Right kidney (tissue), 1 donor: Measurements from ENCODE around the gene IQSEC3.
A peak's percentile ranks its signal among the peaks of the same experiment; 100 is the strongest.
"Not testable (repeated sequence)": the region's sequence is repeated elsewhere in the genome, so short reads cannot be mapped to it uniquely, and the experiment has no call there.

Experiments
- DNase-seq: peaks from one replicate; pipeline ENCODE4 v3.0.0-alpha.2; 2016

IQSEC3 gene

DNA sequence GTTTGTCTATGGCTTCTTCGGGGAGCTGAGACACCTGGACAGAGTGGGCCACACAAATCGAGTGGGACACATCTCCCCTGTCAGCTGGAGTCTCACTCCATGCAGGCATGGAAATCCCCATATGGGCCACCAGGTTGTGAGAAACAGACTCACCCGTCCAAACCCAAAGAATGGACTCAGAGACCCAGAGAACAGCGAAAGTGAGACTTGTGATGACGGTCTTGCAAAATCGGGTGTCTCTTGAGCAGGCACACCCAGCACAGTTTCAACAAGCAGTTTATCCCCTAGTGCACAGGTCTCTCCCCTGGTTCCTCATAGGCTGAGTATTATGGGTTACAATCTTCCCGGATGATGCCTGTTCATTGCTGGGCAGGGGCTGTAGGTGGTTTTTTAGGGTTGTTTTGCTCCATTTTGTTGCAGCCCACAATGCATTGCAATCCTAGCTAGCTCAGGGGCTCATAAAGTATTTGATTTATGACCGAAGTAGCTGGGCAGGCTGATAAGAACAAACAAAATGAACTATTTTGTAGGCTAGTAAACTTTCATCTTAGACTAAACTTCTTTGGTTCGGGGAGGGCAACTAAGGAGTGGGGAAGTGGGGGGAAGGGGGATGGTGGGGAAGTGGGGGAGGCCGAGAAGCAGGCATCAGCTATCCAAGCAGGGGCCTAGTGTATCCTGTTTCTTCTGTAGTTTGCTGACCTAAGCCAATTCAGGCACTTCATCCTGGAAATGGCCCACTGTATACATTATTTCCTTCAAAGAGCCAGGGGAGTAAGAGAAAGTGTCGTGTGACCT is 45.3 kb downstream of the IQSEC3 start:
- DNase-seq = no peak

DNA sequence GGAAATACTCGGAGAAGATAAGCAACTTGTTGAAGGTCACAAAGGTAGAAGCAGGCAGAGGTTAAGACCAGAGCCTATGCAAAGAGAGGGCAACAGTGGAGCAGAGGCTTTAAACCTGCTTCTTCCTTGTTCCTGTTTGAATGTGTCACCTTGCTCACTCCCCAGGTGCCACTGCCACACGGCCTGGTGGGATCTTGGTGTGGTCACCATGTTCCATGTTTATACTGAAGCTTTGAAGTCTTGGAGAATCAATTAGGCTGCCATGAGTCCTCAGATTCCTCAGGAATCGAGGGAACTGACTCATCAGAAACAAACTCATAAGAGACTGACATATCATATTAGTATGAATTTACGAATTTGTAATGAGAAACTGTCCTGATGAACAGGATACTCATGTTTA is 46.8 kb downstream of the IQSEC3 start:
- DNase-seq = no peak

DNA sequence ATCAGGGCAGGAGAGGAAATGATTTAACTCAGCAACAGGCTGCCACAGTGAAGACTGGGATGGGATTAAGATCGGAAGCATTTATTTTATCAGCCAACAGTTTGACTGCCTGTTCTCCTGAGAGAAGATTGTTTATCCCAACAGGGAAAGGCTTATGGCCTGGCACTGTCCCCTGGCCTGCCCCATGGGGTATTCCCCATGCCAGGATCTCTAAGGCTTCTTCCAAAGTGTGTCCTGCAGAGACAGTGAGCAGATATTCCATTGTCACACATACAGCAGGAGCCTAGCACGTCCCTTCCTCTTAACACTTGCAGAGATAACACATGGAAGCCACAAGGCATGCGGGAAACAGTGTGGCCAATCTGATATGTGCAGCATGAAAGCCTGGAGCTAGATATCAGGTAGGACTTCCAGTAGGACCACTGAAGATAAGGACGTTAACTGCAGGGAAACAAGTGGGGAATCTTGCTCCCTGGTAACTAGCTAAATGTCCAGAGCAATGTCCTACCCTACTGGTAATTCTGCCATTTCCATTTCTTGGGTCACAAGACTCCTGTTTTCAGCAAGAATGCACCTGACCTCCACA is 48.2 kb downstream of the IQSEC3 start:
- DNase-seq = no peak

DNA sequence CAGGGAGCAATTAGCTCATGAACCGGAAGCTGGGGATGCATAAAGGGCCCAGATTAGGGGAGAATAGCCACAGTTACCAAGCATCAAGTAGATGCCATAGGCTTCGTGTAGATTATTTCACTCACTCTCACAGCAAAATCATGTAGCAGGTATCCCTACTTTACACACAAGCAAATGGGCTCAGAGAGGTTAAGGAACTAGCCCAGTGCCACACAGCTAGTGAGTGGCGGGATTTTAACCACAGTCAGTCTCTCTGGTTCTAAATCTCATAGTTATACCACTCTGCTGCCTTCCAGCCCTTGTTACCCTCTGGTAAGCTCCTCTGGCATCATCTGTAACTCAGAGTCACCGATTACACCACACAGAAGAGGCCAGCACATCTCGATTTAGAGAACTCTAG is 49.0 kb downstream of the IQSEC3 start:
- DNase-seq = no peak

DNA sequence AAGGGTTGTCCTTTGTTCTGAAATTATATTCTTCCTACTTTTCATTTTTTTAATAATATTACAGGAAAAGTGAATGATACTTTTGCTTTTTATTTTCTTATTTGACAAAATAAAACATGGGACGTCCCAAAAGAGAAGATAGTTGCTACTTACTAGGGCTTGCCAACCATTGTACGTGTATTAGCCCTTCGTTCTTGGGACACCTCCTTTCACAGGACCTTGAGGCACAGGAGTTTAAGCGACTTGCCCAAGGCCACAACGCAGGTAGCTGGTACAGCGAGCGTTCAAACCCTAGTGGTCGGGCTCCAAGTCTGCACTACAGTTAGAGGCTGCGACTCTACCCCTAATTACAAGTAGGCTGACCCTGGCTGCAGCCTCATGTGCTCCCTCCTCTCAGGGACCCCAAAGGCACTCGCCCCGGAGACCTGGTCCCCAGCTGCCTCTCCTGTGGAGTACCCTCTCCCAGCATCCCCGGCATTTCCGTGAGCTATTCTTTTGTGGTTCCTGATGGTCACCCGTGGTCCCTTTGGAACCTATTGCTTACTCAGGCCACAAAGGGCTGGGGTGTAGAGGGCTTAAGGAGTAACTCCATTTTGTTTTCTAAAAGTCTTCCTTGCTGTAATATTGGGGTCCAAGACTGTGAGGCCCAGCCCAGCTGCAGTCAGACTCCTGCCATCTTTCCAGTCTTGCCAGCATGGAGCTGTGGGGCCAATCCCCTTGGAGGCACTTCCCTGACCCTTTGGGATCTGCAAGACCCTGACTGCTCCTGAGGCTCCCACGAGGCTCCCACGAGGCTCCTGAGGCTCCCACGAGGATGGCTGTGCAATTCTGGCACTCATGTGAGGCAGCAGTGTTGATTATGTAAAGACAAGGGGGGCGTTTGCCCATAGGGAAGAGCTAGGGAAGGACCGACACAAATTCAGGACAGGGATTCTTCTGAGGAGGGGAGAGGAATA is 49.7 kb downstream of the IQSEC3 start:
- no peak for DNase-seq

DNA sequence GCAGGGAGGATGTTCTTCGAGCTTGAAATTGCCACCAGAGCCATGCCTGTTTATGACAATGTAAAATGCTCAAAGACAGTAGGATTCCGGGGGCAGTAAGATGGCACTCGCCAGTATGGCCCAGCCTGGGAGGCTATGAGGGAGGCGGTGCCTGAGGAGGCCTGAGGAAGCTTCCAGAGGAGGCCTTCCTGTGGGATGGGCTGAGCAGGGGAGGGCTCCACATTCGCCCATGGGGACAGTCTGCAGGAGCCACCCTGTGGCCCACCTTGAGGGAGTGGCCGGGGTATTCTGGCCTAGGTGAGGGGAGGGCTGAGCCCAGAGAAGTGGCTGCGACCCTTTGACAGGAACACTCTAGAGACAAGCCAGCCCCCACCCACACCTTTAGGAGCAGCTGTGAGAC is 50.7 kb downstream of the IQSEC3 start:
- DNase-seq = no peak

DNA sequence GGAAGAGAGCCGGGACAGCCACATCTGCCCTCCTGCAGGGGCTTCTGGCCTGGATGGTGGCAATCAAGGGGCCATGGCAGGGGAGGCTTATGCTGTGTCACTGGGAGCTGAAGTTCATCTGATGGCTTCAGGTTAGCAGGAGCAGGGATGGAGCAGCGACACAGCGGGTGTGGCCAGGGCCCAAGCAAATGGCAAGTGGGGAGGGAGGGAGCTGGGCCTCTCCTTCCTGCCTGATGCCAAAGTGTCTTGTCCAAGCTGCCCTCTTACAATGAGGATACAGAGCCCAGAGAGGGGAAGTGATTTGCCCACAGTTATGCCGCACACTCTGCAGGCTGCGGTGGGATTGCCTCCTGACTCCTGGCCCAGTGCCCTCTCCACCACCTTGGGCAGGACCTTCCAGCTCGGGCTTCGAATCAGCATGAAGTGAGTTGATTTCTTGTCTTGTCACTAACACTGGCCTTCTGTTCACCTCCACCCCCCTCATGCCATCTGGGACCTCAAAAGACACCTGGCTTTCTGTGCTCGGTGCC is 51.3 kb downstream of the IQSEC3 start:
- no peak for DNase-seq

DNA sequence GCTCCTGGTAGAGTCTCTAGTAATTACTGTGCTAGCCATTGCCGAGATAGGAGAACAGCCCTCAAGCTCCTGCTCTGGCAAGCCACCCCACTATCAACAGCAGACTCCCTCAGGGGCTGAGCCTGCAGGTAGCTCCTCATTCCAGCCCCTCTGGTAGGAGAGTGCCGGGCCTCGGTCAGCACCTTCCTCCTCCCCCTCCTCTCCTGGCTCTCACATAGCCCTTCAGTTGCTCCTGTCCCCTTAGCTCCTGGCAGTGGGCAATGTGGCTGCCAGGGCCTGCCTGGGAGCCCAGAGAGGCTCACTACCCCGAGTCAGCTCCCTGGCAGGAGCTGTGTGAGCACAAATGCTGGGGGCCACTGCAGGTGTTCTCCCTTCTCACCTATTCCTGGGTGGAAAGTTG is 52.0 kb downstream of the IQSEC3 start:
- no peak for DNase-seq

DNA sequence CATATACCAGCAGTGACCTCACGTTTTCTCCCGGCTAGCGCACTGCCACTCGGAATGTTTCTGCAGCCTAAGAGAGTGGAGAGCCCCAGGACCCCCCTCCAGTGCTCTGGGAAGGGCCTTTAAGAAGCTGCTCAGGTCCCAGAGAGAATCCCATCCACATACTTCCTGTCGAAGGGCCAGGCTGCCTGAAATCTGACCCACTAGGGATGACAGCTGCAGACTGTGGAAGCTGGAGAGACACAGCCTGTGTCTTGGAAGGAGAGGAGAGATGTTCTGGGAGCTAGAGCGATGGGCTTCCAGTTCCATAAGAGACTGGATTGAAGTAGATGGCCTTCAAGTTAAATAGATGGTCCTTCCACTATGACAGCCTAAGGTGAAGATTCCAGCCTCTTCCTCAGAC is 54.4 kb downstream of the IQSEC3 start:
- DNase-seq = no peak

DNA sequence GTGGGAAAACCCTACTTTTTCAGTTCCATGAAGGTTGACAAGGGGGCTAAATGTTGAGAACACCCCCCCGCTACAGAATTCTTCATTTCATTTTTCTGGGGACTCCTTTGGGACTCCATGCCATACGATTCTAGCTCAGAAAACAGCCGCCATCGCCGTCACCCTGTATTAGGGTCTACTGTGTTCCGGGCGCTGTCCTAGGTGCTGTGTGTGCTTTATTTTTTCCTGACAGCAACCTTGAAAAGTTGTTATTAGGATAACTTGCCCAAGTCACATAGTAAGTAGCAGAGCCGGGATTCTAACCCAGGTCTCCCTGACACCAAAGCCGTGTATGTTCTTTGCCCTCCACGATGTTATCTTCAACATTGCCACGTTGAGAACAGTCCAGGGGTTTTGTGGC is 55.1 kb downstream of the IQSEC3 start:
- no peak for DNase-seq

DNA sequence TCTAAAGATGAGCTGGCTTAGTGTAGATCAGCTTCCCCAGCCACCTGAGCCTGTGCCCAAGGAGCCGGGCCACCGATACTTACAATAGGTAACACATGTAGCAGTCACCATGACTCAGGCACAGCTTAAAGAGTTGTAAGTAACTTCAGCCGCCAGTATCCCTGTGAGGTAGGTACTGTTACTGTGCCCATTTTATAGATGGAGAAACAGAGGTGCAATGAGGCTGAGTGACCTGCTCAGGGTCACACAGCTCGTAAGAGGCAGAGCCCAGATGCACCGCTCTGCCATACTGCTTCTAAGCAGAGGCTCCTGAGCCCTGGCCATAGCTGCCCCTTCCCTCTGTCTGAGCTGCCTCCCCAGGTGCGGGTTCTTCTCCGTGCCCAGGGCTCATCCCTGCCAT is 58.5 kb downstream of the IQSEC3 start:
- DNase-seq = no peak

DNA sequence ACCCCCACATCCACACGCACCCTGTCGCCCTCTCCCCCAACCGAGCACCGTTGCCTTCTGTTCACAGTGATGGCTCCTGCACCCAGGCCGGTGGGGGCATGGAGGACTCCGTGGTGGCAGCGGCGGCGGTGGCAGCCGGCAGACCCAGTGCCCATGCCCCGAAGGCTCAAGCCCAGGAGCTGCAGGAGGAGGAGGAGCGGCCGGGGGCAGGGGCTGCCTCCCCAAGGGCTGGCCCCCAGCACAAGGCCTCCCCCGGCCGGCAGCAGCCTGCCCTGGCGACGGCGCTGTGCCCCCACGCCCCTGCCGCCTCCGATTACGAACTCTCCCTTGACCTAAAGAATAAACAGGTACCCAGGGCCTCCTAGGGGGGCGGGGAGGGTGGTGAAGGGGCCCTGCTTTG is 59.0 kb downstream of the IQSEC3 start:
- DNase-seq = no peak

DNA sequence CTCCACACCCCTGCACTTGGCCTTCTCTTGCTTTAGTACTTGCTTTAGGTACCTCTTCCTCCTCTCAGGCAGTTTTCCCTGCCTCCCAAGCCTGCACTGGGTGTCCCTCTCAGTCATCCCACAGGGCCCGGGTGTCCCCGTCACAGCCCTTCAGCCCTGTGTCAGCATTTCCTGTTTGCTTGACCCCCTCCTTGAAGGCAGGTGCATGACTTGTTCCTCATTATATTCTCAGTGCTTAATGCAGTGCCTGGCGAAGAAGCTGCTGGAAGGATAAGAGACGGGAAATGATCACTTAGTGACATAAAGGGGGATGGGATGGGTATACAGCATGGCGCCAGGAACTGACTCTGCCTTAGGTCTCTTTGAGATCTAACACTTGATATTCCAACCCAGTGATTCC is 61.5 kb downstream of the IQSEC3 start:
- DNase-seq = no peak

DNA sequence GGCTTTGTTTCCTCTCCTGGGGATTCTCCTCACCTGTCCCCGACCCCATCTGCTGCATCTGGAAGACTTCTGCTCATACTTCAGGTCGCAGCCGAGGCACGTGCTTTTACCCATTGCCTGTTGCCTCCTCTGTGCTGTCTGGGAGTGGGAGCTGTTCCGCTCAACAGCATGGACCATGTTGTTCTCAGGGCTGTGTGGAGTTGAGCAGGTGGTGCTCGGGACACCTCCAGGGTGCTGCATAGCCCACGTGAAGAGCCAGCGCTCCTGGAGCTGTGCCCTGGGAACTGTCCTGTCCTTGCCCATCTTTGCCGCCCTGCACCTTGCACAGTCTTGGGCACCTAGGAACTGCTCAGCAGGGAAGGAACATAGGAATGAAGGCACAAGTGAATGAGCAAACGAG is 62.4 kb downstream of the IQSEC3 start:
- no peak for DNase-seq

DNA sequence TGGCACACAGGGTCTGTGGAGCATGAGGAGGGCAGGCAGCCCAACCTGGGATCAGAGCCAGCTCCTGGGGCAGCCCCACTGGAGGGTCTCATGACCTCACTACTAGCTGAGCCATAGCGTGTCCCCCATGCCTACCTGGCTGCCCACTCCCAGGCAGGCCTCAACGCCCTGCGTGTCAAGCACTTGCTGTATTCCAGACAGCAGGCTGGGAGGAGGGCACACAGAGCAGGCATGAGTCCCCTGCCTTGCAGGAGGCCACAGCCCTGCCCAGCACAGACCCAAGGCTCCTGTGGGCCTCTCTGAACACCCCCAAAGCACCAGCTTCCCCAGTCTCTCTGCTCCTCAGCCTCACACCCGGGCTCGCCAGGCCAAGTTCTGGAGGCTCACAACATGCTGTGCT is 64.0 kb downstream of the IQSEC3 start:
- DNase-seq = no peak

DNA sequence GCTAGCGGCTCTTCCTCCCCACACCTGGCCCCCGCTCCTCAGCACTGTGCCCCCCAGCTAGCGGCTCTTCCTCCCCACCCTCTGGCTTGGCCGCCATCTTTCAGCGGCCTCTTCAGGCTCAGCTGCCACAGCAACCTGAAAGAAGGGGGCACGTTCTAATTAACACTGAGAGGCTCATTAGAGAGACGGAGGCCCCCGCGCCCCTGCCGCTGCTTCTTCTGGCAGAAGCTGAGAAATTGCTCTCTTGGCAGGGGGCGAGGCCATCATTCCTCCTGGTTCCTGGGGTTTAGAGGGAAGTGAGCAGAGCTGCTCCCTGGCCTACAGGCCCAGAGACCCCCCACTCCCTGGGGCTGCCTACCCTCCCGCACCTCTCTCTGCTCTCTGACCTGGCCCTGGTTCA is 64.4 kb downstream of the IQSEC3 start:
- DNase-seq = no peak

DNA sequence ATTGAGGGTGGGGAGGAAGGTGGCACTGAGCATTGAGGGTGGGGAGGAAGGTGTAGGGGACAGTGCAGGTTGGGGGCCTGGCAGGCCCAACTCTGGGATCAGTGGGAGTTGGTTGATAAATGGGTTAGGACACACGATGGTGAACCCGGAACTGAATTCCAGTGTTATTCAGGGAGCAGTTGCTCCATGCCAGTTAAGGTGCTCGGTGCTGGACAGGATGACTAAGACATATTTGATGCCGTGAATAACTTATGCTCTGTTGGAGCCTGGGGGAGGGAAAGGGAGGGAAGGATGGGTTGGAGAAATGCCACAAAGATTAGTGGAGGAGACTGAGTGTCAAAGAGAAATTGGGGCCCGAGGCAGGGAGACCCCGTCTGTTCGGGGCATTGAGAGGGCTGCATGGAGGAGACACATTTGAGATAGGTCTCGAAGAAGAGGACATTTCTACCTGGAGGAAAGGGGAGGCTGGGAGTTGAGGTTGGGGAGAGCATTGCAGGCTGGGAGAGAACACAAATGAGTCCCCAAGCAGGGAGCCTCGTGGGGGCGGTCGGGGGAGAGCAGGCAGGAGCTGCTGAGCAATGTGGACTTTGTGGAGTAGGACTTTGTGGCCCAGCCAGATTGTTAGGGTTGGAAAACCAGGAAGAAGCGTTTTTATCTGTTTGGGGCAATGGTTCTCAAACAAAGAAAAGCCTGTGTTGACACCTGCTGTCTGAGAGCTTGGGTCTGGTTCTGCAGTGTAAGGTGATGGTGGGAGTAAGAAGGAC is 65.3 kb downstream of the IQSEC3 start:
- no peak for DNase-seq

DNA sequence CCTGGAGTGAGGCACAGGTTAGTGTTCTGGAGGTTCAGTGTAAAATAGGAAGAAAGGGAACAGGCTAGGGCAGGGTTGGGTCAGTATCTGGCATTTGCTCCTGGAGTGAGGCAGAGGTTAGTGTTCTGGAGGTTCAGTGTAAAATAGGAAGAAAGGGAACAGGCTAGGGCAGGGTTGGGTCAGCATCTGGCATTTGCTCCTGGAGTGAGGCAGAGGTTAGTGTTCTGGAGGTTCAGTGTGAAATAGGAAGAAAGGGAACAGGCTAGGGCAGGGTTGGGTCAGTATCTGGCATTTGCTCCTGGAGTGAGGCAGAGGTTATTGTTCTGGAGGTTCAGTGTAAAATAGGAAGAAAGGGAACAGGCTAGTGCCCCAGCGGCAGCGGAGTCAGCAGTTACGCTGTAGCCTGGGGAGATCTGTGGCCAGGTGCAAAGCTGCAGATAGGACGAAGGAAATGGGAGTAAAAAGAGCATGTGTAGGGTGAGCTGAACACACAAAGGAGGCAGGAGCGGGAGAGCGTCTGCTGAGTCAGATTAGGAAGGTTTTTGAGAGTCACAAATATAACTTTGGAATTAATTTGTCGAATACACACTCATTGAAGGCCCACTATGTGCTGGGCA is 67.2 kb downstream of the IQSEC3 start:
- DNase-seq = not testable (repeated sequence)

DNA sequence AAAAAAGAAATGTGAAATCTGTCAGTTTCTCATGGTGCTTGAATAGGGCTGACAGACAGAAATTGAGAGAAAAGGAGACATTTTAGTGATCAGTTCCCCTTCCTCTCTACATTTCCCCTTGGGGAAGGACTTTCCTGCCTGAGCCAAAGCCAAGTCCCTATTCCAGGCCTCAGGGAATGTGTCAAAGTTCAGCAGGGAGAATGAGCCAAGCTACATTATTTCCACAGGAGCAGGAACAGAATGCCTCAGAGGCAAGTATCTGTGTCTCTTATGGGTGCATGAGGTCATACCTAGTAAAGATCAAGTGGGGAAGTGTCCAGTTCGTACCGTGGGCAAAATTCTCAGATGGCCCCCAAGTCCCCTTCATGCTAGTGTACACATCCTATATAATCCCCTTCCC is 68.6 kb downstream of the IQSEC3 start:
- DNase-seq = no peak

DNA sequence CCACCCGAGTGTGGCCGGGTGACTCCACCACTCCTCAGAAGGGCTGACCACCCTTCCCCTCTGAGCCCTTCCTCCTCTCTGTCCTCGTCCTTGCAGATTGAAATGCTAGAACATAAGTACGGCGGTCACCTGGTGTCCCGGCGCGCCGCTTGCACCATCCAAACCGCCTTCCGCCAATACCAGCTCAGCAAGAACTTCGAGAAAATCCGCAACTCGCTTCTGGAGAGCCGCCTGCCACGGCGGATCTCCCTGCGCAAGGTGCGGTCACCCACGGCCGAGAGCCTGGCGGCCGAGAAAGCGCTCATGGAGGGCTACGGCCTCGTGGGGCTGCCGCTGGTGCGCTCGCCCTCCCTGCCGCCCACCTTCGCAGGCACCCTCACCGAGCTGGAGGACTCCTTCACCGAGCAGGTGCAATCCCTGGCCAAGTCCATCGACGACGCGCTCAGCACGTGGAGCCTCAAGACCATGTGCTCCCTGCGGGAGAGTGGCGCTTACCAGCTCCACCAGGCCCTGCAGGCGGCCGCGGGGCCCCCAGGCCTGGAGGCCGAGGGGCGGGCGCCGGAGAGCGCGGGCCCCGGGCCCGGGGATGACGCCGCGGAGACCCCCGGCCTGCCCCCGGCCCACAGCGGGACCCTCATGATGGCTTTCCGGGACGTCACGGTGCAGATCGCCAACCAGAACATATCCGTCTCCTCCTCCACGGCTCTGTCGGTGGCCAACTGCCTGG is 71.8 kb downstream of the IQSEC3 start:
- DNase-seq = no peak

DNA sequence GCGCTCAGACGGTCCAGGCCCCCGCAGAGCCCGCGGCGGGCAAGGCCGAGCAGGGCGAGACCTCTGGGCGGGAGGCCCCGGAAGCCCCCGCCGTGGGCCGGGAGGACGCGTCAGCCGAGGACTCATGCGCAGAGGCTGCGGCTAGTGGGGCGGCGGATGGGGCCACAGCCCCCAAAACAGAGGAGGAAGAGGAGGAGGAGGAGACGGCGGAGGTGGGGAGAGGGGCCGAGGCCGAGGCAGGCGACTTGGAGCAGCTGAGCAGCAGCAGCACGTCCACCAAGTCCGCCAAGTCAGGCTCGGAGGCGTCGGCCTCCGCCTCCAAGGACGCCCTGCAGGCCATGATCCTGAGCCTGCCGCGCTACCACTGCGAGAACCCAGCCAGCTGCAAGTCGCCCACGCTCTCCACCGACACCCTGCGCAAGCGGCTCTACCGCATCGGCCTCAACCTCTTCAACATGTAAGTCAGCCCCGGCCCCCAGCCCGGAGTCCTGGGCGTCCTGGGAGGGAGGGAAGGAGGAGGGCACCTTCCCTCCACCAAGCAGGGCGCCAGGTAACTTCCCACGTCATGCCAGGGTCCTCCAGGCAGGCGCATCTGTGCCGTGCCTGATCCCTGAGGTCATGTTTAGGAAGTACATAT is 72.4 kb downstream of the IQSEC3 start:
- DNase-seq = peak; percentile 75
